ENCODE data around the gene TPM2. TPM values are rescaled to one million over a fixed set of nuclear protein-coding genes. Genes with fewer than 3 reads are reported as not detected.

TPM2 gene
- total and polyA plus RNA-seq, 10 of the 15 experiments (the other 5 are each of a cell fraction or from before 2014, with no cell fraction given): 0.11 to 9.3 (median 1.1) TPM

DNA sequence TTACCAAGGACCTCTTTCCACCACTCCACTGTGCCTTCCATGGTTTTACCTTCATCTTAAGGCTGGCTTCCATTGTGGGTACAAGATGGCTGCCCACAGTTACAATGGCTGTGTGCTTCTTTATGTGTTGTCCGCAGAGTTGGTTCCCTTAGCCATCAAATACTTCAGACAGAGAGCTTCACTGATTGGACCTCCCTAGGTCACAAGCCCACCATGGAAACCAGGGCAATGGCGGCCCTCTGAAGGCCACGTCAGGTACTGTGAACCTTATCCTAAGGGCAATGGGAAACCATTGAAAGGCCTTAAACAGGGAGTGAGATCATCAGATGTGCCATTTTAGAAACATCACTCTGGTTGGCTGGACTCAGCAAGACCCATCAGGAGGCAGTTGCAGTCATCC, 21.8 kb downstream of the TPM2 start (continued):
- TF ChIP-seq E2F8 (IDR thresholded peaks at IDR 0.05; ENCODE audit: low read depth, partially characterized antibody) (no peak), EZH2 (IDR thresholded peaks at IDR 0.05; ENCODE audit: borderline replicate concordance, control insufficient read depth, low read depth, low read length) (no peak), GATAD2B (conservative IDR thresholded peaks at IDR 0.05; ENCODE audit: low read depth) (no peak), BACH1 (IDR thresholded peaks at IDR 0.05; ENCODE audit: borderline replicate concordance) (no peak), STAT3 (IDR thresholded peaks at IDR 0.05; ENCODE audit: low read depth, low read length) (no peak), JUNB (IDR thresholded peaks at IDR 0.05) (no peak)

- FAIRE-seq (no peak), ATAC-seq (no peak), DNase-seq (ENCODE audit: low read depth, low spot score) (no peak)
- ChIA-PET SMC1A (ENCODE audit: uncharacterized antibody, unreplicated experiment) (interaction anchor here (0.6 to 12.5 kb wide), 4 partner anchors 9 to 63 kb away, joined by 3 to 145 read pairs (median 3); partner anchors contain the start of genes CREB3, RMRP and TLN1), POLR2A (interaction anchor here (0.7 to 10.8 kb wide), 6 partner anchors 9 to 148 kb away, joined by 3 to 163 read pairs (median 4); partner anchors contain the start of genes CREB3 and TLN1), CTCF (interaction anchor here (1.6 to 13.5 kb wide), 4 partner anchors 18 to 62 kb away, joined by 4 to 227 read pairs (median 150); partner anchors contain the start of genes CREB3, SIT1, TESK1 and TLN1), RAD21 (ENCODE audit: unreplicated experiment) (interaction anchor here (0.8 to 9.7 kb wide), 5 partner anchors 9 to 63 kb away, joined by 3 to 95 read pairs (median 20); partner anchors contain the start of genes CCDC107, RMRP and SIT1)
- Histone ChIP-seq H3K36me3 (ENCODE audit: control insufficient read depth in 2 of 2, insufficient read depth in 2 of 2, low read length in 1 of 2) (peaks cover 3 to 4% of the 10 kb centered on the region in 2 experiments; a peak in 2 of 4 replicates), H2AFZ (ENCODE audit: control insufficient read depth, low read depth, low read length) (no peak overlapping the region), H3K4me3 (no peak overlapping the region), H3K4me2 (ENCODE audit: control insufficient read depth, insufficient read depth) (no peak overlapping the region), H3K9me3 (replicated peaks; ENCODE audit: control insufficient read depth, insufficient read depth, low read length) (no peaks in the 10 kb centered on the region), H4K20me1 (ENCODE audit: control insufficient read depth, insufficient read depth) (no peaks in the 10 kb centered on the region), H3K9ac (ENCODE audit: control insufficient read depth, insufficient read depth, low read length) (no peak overlapping the region), H3K4me1 (ENCODE audit: control insufficient read depth, insufficient read depth, low read length) (peaks cover 27% of the 10 kb centered on the region), H3K79me2 (ENCODE audit: control insufficient read depth, insufficient read depth, low read length) (peaks cover 22% of the 10 kb centered on the region), H3K27ac (ENCODE audit: control insufficient read depth, insufficient read depth) (no peak overlapping the region), H3K27me3 (replicated peaks in 1 of 2; ENCODE audit: control insufficient read depth in 2 of 2, insufficient read depth in 2 of 2, low read length in 1 of 2) (no peaks in the 10 kb centered on the region)
- intact Hi-C loops (cut with micrococcal nuclease; ENCODE audit: unreplicated experiment) (no loop called here), in situ Hi-C loops (cut with MboI) (loop anchor here (5.0 kb wide), 1 partner anchor 56 kb away; no protein-coding TSS in a partner anchor)
- TF ChIP-seq JUND (IDR thresholded peaks at IDR 0.05; ENCODE audit: low read depth, low read length) (no peak), POLR2A (IDR thresholded peaks at IDR 0.05; ENCODE audit: low read depth, low read length) (no peak), ESRRA (IDR thresholded peaks at IDR 0.05; ENCODE audit: low read length) (no peak), CEBPB (IDR thresholded peaks at IDR 0.05; ENCODE audit: borderline replicate concordance in 1 of 2, low read depth in 2 of 2, low read length in 2 of 2) (no peak), CBX5 (IDR thresholded peaks at IDR 0.05; ENCODE audit: low read depth) (no peak), EZH2 (IDR thresholded peaks at IDR 0.05; ENCODE audit: borderline replicate concordance, control insufficient read depth, low read depth, low read length) (no peak), IKZF2 (IDR thresholded peaks at IDR 0.05) (peak; percentile 9 to 16; a peak in 1 of 4 replicates), SPI1 (IDR thresholded peaks at IDR 0.05; ENCODE audit: borderline replicate concordance, insufficient read depth, low read depth, low read length) (peak; percentile 31; the same call in 1 of the 2 replicates), RCOR1 (conservative IDR thresholded peaks at IDR 0.05; ENCODE audit: low read depth, low read length) (no peak), NFYB (IDR thresholded peaks at IDR 0.05; ENCODE audit: insufficient read depth, low read depth, low read length) (no peak), MEF2B (IDR thresholded peaks at IDR 0.05; ENCODE audit: partially characterized antibody, poor library complexity, severe bottlenecking) (peak; percentile 90)
- TF ChIP-seq, protein P1, sequence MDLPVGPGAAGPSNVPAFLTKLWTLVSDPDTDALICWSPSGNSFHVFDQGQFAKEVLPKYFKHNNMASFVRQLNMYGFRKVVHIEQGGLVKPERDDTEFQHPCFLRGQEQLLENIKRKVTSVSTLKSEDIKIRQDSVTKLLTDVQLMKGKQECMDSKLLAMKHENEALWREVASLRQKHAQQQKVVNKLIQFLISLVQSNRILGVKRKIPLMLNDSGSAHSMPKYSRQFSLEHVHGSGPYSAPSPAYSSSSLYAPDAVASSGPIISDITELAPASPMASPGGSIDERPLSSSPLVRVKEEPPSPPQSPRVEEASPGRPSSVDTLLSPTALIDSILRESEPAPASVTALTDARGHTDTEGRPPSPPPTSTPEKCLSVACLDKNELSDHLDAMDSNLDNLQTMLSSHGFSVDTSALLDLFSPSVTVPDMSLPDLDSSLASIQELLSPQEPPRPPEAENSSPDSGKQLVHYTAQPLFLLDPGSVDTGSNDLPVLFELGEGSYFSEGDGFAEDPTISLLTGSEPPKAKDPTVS (IDR thresholded peaks at IDR 0.05; ENCODE audit: low read depth, low read length): no peak
- BruUV-seq (replicated peaks): no TSS peak
- WGBS (ENCODE audit: insufficient coverage, insufficient replicate concordance, low lambda C conversion rate, missing lambda C conversion rate): 22% methylated on average over 5 of the region's 5 CpGs
Observed at GRCh38 chr9:35666549-35666948, 23.2 kb downstream of the TPM2 start.
